Activated CD4-positive, alpha-beta T cell treated with anti-CD3 and anti-CD28 coated beads for 36 hours (primary cell): ENCODE measurements around the gene SPIRE1. TPM values are rescaled to one million over a fixed set of nuclear protein-coding genes. Genes with fewer than 3 reads are reported as not detected.
"Not testable (repeated sequence)": the region's sequence is repeated elsewhere in the genome, so short reads cannot be mapped to it uniquely, and the experiment has no call there.

Source experiments
- ATAC-seq: fragments of 200-7000 bp; cut with Tn5 transposase; one replicate; pipeline ENCODE4 v1.10.0; 2021; ENCODE audit warnings: mild to moderate bottlenecking, moderate library complexity
- CTCF ChIA-PET: fragments of 350-600 bp; sonication (Branson Sonifier 250); formaldehyde crosslinking; loops from one replicate; lab custom pipeline; 2021; ENCODE audit warnings: antibody characterized with exemption; lab: Charles Lee
- POLR2A ChIA-PET: fragments of 350-600 bp; sonication (Branson Sonifier 250); formaldehyde crosslinking; loops from one replicate; lab custom pipeline; 2021; ENCODE audit warnings: antibody characterized with exemption, inconsistent platforms; lab: Charles Lee
- DNase-seq: peaks from one replicate; pipeline ENCODE4 v3.0.0-alpha.2; 2020
- H3K27ac Mint-ChIP-seq: one replicate; pipeline ENCODE4 v1.8.0; 2021; ENCODE audit warnings: mixed read lengths
- H3K27me3 Mint-ChIP-seq: one replicate; pipeline ENCODE4 v1.8.0; 2021; ENCODE audit warnings: mixed read lengths
- H3K36me3 Mint-ChIP-seq: one replicate; pipeline ENCODE4 v1.8.0; 2021; ENCODE audit warnings: low read depth, mixed read lengths
- H3K4me1 Mint-ChIP-seq: one replicate; pipeline ENCODE4 v1.8.0; 2021; ENCODE audit warnings: mixed read lengths
- H3K4me3 Mint-ChIP-seq: one replicate; pipeline ENCODE4 v1.8.0; 2021; ENCODE audit warnings: mild to moderate bottlenecking, moderate library complexity, mixed read lengths
- H3K9me3 Mint-ChIP-seq: one replicate; pipeline ENCODE4 v1.8.0; 2021; ENCODE audit warnings: low read depth, mixed read lengths
- intact Hi-C, 2 experiments: fragments of 100-400 bp; cut with DNase I in 1 of 2; cut with micrococcal nuclease in 1 of 2; formaldehyde crosslinking; loops; one replicate each; pipeline versions ENCODE4 v1.14.2 to v1.15.1; 2022 to 2024; cut with DNase I, micrococcal nuclease
- total RNA-seq, 2 experiments: library from RNA; stranded (reverse); gene quantifications; one replicate each; pipeline ENCODE4 v1.2.3, GENCODE V29; 2021

Gene SPIRE1
- total RNA-seq, 2 experiments from 2014 or later: 3.0 to 3.8 TPM

GRCh38 chr18:12628706-12629702, 28.9 kb downstream of the SPIRE1 start:
- Mint-ChIP-seq H3K27me3 (no peaks in the 10 kb centered on the region), H3K9me3 (no peaks in the 10 kb centered on the region), H3K27ac (no peak overlapping the region), H3K4me1 (no peaks in the 10 kb centered on the region), H3K4me3 (no peak overlapping the region), H3K36me3 (no peaks in the 10 kb centered on the region)
- ATAC-seq: no peak
- ChIA-PET POLR2A (no interaction called here), CTCF (interaction anchor here (1.6 kb wide), 1 partner anchor 8 kb away, joined by 4 read pairs; no protein-coding TSS in a partner anchor)
- intact Hi-C loops: no loop called here
- DNase-seq: no peak

DNA sequence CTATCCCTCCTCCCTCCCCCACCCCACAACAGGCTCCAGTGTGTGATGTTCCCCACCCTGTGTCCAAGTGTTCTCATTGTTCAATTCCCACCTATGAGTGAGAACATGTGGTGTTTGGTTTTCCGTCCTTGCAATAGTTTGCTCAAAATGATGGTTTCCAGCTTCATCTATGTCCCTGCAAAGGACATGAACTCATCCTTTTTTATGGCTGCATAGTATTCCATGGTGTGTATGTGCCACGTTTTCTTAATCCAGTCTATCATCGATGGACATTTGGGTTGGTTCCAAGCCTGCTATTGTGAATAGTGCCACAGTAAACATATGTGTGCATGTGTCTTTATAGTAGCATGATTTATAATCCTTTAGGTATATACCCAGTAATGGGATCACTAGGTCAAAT, 30.7 kb downstream of the SPIRE1 start:
- H3K36me3 Mint-ChIP-seq, H3K4me1 Mint-ChIP-seq, POLR2A ChIA-PET, H3K27ac Mint-ChIP-seq, H3K9me3 Mint-ChIP-seq, H3K27me3 Mint-ChIP-seq, ATAC-seq, H3K4me3 Mint-ChIP-seq, DNase-seq, CTCF ChIA-PET, intact Hi-C loops: not testable (repeated sequence)

- Mint-ChIP-seq H3K4me1 (no peaks in the 10 kb centered on the region), H3K9me3 (no peaks in the 10 kb centered on the region)
- POLR2A ChIA-PET: no interaction called here
Observed at GRCh38 chr18:12625241-12625640, 32.7 kb downstream of the SPIRE1 start.

GRCh38 chr18:12621742-12622306, 36.1 kb downstream of the SPIRE1 start:
- peaks cover 2% of the 10 kb centered on the region for H3K27me3 Mint-ChIP-seq
- CTCF ChIA-PET: interaction anchor here (1.3 kb wide), 1 partner anchor 8 kb away, joined by 4 read pairs; no protein-coding TSS in a partner anchor
- no peak overlapping the region for H3K4me3 Mint-ChIP-seq
- H3K4me1 Mint-ChIP-seq: no peaks in the 10 kb centered on the region
- no peak for DNase-seq
- H3K27ac Mint-ChIP-seq: no peak overlapping the region
- intact Hi-C loops: no loop called here
- H3K9me3 Mint-ChIP-seq: no peaks in the 10 kb centered on the region
- POLR2A ChIA-PET: no interaction called here
- ATAC-seq: no peak
- H3K36me3 Mint-ChIP-seq: no peaks in the 10 kb centered on the region

More at GRCh38 chr18:12625241-12625640, 32.7 kb downstream of the SPIRE1 start:
- Mint-ChIP-seq H3K27me3 (peaks cover 2% of the 10 kb centered on the region), H3K36me3 (no peaks in the 10 kb centered on the region), H3K27ac (no peak overlapping the region), H3K4me3 (no peak overlapping the region)
- no peak for ATAC-seq
- no peak for DNase-seq
- intact Hi-C loops: no loop called here
- CTCF ChIA-PET: no interaction called here

- ATAC-seq: no peak
- ChIA-PET POLR2A (no interaction called here), CTCF (interaction anchor here (0.6 to 0.7 kb wide), 2 partner anchors 173 to 312 kb away, joined by 3 read pairs; no protein-coding TSS in a partner anchor)
- no peak for DNase-seq
- Mint-ChIP-seq H3K27me3 (no peaks in the 10 kb centered on the region), H3K4me3 (no peak overlapping the region), H3K9me3 (no peaks in the 10 kb centered on the region), H3K27ac (no peak overlapping the region), H3K36me3 (no peaks in the 10 kb centered on the region), H3K4me1 (no peaks in the 10 kb centered on the region)
- intact Hi-C loops: no loop called here
Observed at GRCh38 chr18:12615748-12616147, 42.2 kb downstream of the SPIRE1 start.

DNA sequence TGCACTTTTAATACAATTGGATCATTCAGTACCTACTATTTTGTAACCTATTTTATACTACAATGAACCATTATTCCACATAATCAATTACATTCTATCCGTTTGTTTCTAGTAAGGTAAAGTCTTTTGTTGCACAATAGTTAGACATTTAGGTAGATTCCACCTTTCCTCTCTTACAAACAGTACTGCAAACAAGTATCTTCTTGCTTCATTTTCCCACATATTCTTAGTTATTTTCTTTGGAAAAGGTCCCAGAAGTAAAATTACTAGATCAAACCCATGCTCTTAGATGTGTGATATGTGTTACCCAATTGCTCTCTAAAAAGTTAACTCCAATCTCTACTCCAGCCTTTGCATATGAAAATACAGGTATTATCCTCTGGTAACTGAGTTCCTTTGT, 49.6 kb downstream of the SPIRE1 start:
- intact Hi-C loops: no loop called here
- ATAC-seq: no peak
- H3K4me3 Mint-ChIP-seq: no peak overlapping the region

GRCh38 chr18:12606592-12607315, 51.2 kb downstream of the SPIRE1 start:
- ATAC-seq (peak; percentile 44), DNase-seq (no peak)
- Mint-ChIP-seq H3K9me3 (no peaks in the 10 kb centered on the region), H3K36me3 (no peaks in the 10 kb centered on the region), H3K27me3 (no peaks in the 10 kb centered on the region), H3K27ac (peak overlapping the region; percentile 23), H3K4me3 (no peak overlapping the region), H3K4me1 (peaks cover 5% of the 10 kb centered on the region)
- intact Hi-C loops: no loop called here
- ChIA-PET CTCF (interaction anchor here (0.8 to 1.0 kb wide), 4 partner anchors 9 to 296 kb away, joined by 3 to 4 read pairs (median 3); no protein-coding TSS in a partner anchor), POLR2A (interaction anchor here (0.7 kb wide), 1 partner anchor 737 kb away, joined by 9 read pairs; no protein-coding TSS in a partner anchor)

More for the DNA sequence above, 49.6 kb downstream of the SPIRE1 start:
- Mint-ChIP-seq H3K4me1 (peaks cover 2% of the 10 kb centered on the region), H3K27me3 (no peaks in the 10 kb centered on the region), H3K36me3 (no peaks in the 10 kb centered on the region), H3K27ac (no peak overlapping the region), H3K9me3 (no peaks in the 10 kb centered on the region)
- POLR2A ChIA-PET: no interaction called here
- DNase-seq: no peak
- CTCF ChIA-PET: no interaction called here

DNA sequence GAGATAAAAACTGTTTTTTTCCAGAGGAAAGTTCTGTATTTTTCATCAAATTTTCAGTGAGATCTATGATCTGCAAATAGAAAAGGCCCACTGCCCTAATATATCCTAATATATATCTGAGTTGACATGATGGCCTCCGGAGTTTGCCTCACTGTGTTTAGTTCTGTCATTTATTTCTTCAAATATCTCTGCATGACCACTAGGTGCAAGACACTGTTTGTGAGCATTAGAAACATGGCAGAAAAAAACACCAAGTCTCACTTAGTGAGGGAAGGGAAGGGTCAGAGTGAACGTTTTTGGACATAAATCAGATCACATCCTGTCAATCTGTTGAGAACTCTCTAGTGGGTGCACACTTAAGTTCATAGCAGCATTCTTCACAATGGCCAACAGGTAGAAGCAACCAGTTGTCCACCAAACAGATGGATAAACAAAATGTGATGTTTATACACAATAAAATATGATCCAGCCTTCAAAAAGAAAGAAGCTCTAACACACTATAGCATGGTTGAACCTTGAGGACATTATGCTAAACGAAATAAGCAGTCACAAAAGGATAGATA, 53.4 kb downstream of the SPIRE1 start:
- Mint-ChIP-seq H3K9me3 (no peaks in the 10 kb centered on the region), H3K4me1 (peaks cover 9% of the 10 kb centered on the region), H3K36me3 (no peaks in the 10 kb centered on the region), H3K27ac (no peak overlapping the region), H3K27me3 (no peaks in the 10 kb centered on the region), H3K4me3 (no peak overlapping the region)
- ATAC-seq: no peak
- ChIA-PET CTCF (no interaction called here), POLR2A (no interaction called here)
- intact Hi-C loops: no loop called here
- no peak for DNase-seq

- no peak for DNase-seq
- peaks cover 25% of the 10 kb centered on the region for H3K4me1 Mint-ChIP-seq
- no peaks in the 10 kb centered on the region for H3K9me3 Mint-ChIP-seq
- no peak overlapping the region for H3K27ac Mint-ChIP-seq
- CTCF ChIA-PET: interaction anchor here (0.7 kb wide), 1 partner anchor 33 kb away, joined by 3 read pairs; no protein-coding TSS in a partner anchor
- H3K27me3 Mint-ChIP-seq: no peaks in the 10 kb centered on the region
- POLR2A ChIA-PET: no interaction called here
- H3K36me3 Mint-ChIP-seq: peaks cover 1% of the 10 kb centered on the region
- ATAC-seq: no peak
- no peak overlapping the region for H3K4me3 Mint-ChIP-seq
- intact Hi-C loops: no loop called here
Observed at GRCh38 chr18:12599966-12600365, 57.9 kb downstream of the SPIRE1 start.

GRCh38 chr18:12599543-12599942, 58.4 kb downstream of the SPIRE1 start:
- DNase-seq (no peak), ATAC-seq (peak; percentile 36)
- CTCF ChIA-PET: no interaction called here
- no peak overlapping the region for H3K27ac Mint-ChIP-seq
- POLR2A ChIA-PET: no interaction called here
- intact Hi-C loops: no loop called here
- H3K27me3 Mint-ChIP-seq: no peaks in the 10 kb centered on the region
- H3K36me3 Mint-ChIP-seq: peaks cover 1% of the 10 kb centered on the region
- no peaks in the 10 kb centered on the region for H3K9me3 Mint-ChIP-seq
- no peak overlapping the region for H3K4me3 Mint-ChIP-seq
- peaks cover 25% of the 10 kb centered on the region for H3K4me1 Mint-ChIP-seq
